HL-60/S4 treated with retinoic acid at 250 ng/mL for 4 days and 3 days (cell line): ENCODE measurements around the gene CSRP1.

ENCODE experiments used
- in situ Hi-C: fragments of 300-500 bp; cut with MboI; formaldehyde crosslinking; loops from 2 replicates; pipeline ENCODE4 v1.7.0; 2022; ENCODE audit warnings: low sequenced_read_pairs

Gene CSRP1

GRCh38 chr1:201461645-201462441 lies 45.1 kb downstream of the CSRP1 start:
- in situ Hi-C loops, result no loop called here

- in situ Hi-C loops, result no loop called here
These were observed 45.9 kb downstream of the CSRP1 start for GRCh38 chr1:201460814-201461644.

- in situ Hi-C loops, result no loop called here
These were observed 47.1 kb downstream of the CSRP1 start for GRCh38 chr1:201459775-201460174.

- in situ Hi-C loops, result no loop called here
These were observed 47.9 kb downstream of the CSRP1 start for GRCh38 chr1:201459052-201459451.

- in situ Hi-C loops, result no loop called here
These were observed 49.4 kb downstream of the CSRP1 start for GRCh38 chr1:201457508-201457960.

GRCh38 chr1:201456499-201457309 lies 50.2 kb downstream of the CSRP1 start:
- in situ Hi-C loops, result no loop called here

GRCh38 chr1:201455098-201455497 lies 51.8 kb downstream of the CSRP1 start:
- in situ Hi-C loops, result no loop called here

- in situ Hi-C loops, result no loop called here
These were observed 52.3 kb downstream of the CSRP1 start for GRCh38 chr1:201454608-201455007.

GRCh38 chr1:201452866-201453265 lies 54.1 kb downstream of the CSRP1 start:
- in situ Hi-C loops, result no loop called here

- in situ Hi-C loops, result no loop called here
These were observed 56.1 kb downstream of the CSRP1 start for GRCh38 chr1:201450721-201451291.

- in situ Hi-C loops, result no loop called here
These were observed 57.9 kb downstream of the CSRP1 start for GRCh38 chr1:201448990-201449389.

- in situ Hi-C loops, result no loop called here
These were observed 58.7 kb downstream of the CSRP1 start for GRCh38 chr1:201447903-201448871.

GRCh38 chr1:201445310-201445709 lies 61.6 kb downstream of the CSRP1 start:
- in situ Hi-C loops, result no loop called here

- in situ Hi-C loops, result no loop called here
These were observed 62.1 kb downstream of the CSRP1 start for GRCh38 chr1:201444792-201445191.

GRCh38 chr1:201443747-201444146 lies 63.2 kb downstream of the CSRP1 start:
- in situ Hi-C loops, result no loop called here

- in situ Hi-C loops, result no loop called here
These were observed 70.0 kb downstream of the CSRP1 start for GRCh38 chr1:201436969-201437368.

GRCh38 chr1:201436393-201436792 lies 70.5 kb downstream of the CSRP1 start:
- in situ Hi-C loops, result no loop called here

GRCh38 chr1:201434266-201434665 lies 72.7 kb downstream of the CSRP1 start:
- in situ Hi-C loops, result no loop called here

- in situ Hi-C loops, result no loop called here
These were observed 73.3 kb downstream of the CSRP1 start for GRCh38 chr1:201433609-201434008.
